Measurements from ENCODE around the gene ATP6AP2. TPM values are rescaled to one million over a fixed set of nuclear protein-coding genes. Genes with fewer than 3 reads are reported as not detected.

The ATP6AP2 gene
- polyA plus RNA-seq, 1 donor (not counting 4 experiments of a cell fraction or from before 2014, with no cell fraction given) = 176 TPM

- FAIRE-seq = no peak
- dilution Hi-C loops (cut with MboI; ENCODE audit: extremely low pct_ligation_motif_present, low sequenced_read_pairs) = no loop called here
These were observed 30.7 kb upstream of the ATP6AP2 start for GRCh38 chrX:40550066-40550465.

GRCh38 chrX:40552768-40553167, 28.0 kb upstream of the ATP6AP2 start:
- H2AFZ ChIP-seq (ENCODE audit: control insufficient read depth, low read length) = no peak overlapping the region
- no peak overlapping the region for H3K4me3 ChIP-seq (ENCODE audit: control insufficient read depth in 2 of 3, extremely low read depth in 1 of 3, insufficient read depth in 2 of 3, low read depth in 1 of 3, low read length in 3 of 3)
- TF ChIP-seq, protein P1, sequence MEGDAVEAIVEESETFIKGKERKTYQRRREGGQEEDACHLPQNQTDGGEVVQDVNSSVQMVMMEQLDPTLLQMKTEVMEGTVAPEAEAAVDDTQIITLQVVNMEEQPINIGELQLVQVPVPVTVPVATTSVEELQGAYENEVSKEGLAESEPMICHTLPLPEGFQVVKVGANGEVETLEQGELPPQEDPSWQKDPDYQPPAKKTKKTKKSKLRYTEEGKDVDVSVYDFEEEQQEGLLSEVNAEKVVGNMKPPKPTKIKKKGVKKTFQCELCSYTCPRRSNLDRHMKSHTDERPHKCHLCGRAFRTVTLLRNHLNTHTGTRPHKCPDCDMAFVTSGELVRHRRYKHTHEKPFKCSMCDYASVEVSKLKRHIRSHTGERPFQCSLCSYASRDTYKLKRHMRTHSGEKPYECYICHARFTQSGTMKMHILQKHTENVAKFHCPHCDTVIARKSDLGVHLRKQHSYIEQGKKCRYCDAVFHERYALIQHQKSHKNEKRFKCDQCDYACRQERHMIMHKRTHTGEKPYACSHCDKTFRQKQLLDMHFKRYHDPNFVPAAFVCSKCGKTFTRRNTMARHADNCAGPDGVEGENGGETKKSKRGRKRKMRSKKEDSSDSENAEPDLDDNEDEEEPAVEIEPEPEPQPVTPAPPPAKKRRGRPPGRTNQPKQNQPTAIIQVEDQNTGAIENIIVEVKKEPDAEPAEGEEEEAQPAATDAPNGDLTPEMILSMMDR (optimal IDR thresholded peaks at IDR 0.05 in 1 of 3, IDR thresholded peaks at IDR 0.05 in 1 of 3, conservative IDR thresholded peaks at IDR 0.05 in 1 of 3; ENCODE audit: extremely low read depth in 1 of 3, insufficient read depth in 2 of 3, low read length in 3 of 3) = peak in 2 of 3 experiments; percentile 9 to 11
- TF ChIP-seq EZH2 (IDR thresholded peaks at IDR 0.05; ENCODE audit: low read length) = no peak
- no peak for FAIRE-seq
- no peak overlapping the region for H3K27ac ChIP-seq (ENCODE audit: control insufficient read depth, insufficient read depth, low read length)
- no peak overlapping the region for H3K4me2 ChIP-seq (ENCODE audit: control insufficient read depth, extremely low read depth, insufficient read depth, low read depth, low read length)
- no peaks in the 10 kb centered on the region for H3K4me1 ChIP-seq (ENCODE audit: control insufficient read depth, extremely low read depth, insufficient read depth, low read length)
- DNase-seq (ENCODE audit: low read depth, low spot score) = no peak
- no peaks in the 10 kb centered on the region for H3K9me1 ChIP-seq (ENCODE audit: control insufficient read depth, extremely low read depth, insufficient read depth, low read length)
- H3K79me2 ChIP-seq (ENCODE audit: control insufficient read depth, insufficient read depth, low read length) = no peaks in the 10 kb centered on the region
- no peak overlapping the region for H3K9ac ChIP-seq (ENCODE audit: control insufficient read depth, extremely low read depth, insufficient read depth, low read length)
- no peaks in the 10 kb centered on the region for H3K36me3 ChIP-seq (ENCODE audit: control insufficient read depth in 2 of 2, extremely low read depth in 1 of 2, insufficient read depth in 2 of 2, low read length in 2 of 2)
- peaks cover 4% of the 10 kb centered on the region for H3K27me3 ChIP-seq (ENCODE audit: control insufficient read depth, extremely low read depth, insufficient read depth, low read length)
- H4K20me1 ChIP-seq (ENCODE audit: control insufficient read depth, extremely low read depth, insufficient read depth, low read length) = no peaks in the 10 kb centered on the region
- dilution Hi-C loops (cut with MboI; ENCODE audit: extremely low pct_ligation_motif_present, low sequenced_read_pairs) = no loop called here
- no peaks in the 10 kb centered on the region for H3K9me3 ChIP-seq (ENCODE audit: control insufficient read depth, low read depth, low read length)

More at GRCh38 chrX:40550066-40550465, 30.7 kb upstream of the ATP6AP2 start:
- Histone ChIP-seq H3K27me3 (ENCODE audit: control insufficient read depth, extremely low read depth, insufficient read depth, low read length) (peaks cover 4% of the 10 kb centered on the region), H3K4me3 (ENCODE audit: control insufficient read depth in 2 of 3, extremely low read depth in 1 of 3, insufficient read depth in 2 of 3, low read depth in 1 of 3, low read length in 3 of 3) (no peak overlapping the region), H3K27ac (ENCODE audit: control insufficient read depth, insufficient read depth, low read length) (no peak overlapping the region), H3K9me1 (ENCODE audit: control insufficient read depth, extremely low read depth, insufficient read depth, low read length) (no peaks in the 10 kb centered on the region), H3K4me2 (ENCODE audit: control insufficient read depth, extremely low read depth, insufficient read depth, low read depth, low read length) (no peak overlapping the region), H3K9ac (ENCODE audit: control insufficient read depth, extremely low read depth, insufficient read depth, low read length) (no peak overlapping the region), H4K20me1 (ENCODE audit: control insufficient read depth, extremely low read depth, insufficient read depth, low read length) (no peaks in the 10 kb centered on the region), H3K79me2 (ENCODE audit: control insufficient read depth, insufficient read depth, low read length) (no peaks in the 10 kb centered on the region), H3K9me3 (ENCODE audit: control insufficient read depth, low read depth, low read length) (no peaks in the 10 kb centered on the region), H3K4me1 (ENCODE audit: control insufficient read depth, extremely low read depth, insufficient read depth, low read length) (no peaks in the 10 kb centered on the region), H2AFZ (ENCODE audit: control insufficient read depth, low read length) (no peak overlapping the region), H3K36me3 (ENCODE audit: control insufficient read depth in 2 of 2, extremely low read depth in 1 of 2, insufficient read depth in 2 of 2, low read length in 2 of 2) (no peaks in the 10 kb centered on the region)
- no peak for DNase-seq (ENCODE audit: low read depth, low spot score)
- TF ChIP-seq, protein P1 (optimal IDR thresholded peaks at IDR 0.05 in 1 of 3, IDR thresholded peaks at IDR 0.05 in 1 of 3, conservative IDR thresholded peaks at IDR 0.05 in 1 of 3; ENCODE audit: extremely low read depth in 1 of 3, insufficient read depth in 2 of 3, low read length in 3 of 3) = no peak
- TF ChIP-seq EZH2 (IDR thresholded peaks at IDR 0.05; ENCODE audit: low read length) = no peak
